ENCODE data around the gene HDAC8. TPM values are rescaled to one million over a fixed set of nuclear protein-coding genes. Genes with fewer than 3 reads are reported as not detected.

The HDAC8 gene
- total RNA-seq, 1 experiment from 2014 or later = 33.5 TPM

DNA sequence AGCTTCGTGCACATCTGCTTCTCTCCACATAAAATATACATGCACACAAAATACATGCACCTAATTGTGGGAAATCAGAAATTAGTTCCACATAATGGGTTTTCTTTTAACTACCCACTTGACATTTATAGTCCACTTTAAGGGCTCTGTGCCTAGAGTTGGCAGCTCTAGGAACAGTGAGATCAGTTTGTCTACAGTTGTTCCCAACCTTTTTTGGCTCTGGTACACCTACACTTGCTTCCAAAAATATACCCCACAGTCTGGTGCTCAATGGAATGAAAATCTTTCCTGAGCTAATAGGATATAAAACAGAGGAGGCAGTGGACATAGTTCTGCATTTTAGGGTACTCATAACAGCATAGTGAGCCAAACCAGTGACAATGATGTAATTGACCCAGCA, 36.1 kb downstream of the HDAC8 start:
- ChIA-PET CTCF (no interaction called here), POLR2A (no interaction called here)
- Histone ChIP-seq H3K36me3 (ENCODE audit: control insufficient read depth, insufficient read depth, low read length) (no peaks in the 10 kb centered on the region), H3K4me1 (ENCODE audit: control insufficient read depth, insufficient read depth, low read length) (no peaks in the 10 kb centered on the region), H3K4me3 (ENCODE audit: low read depth in 2 of 2, low read length in 2 of 2) (no peak overlapping the region), H3K9me3 (ENCODE audit: control insufficient read depth, insufficient read depth, low read depth, low read length) (no peaks in the 10 kb centered on the region), H3K27ac (ENCODE audit: low read length) (no peak overlapping the region), H3K27me3 (ENCODE audit: control insufficient read depth, insufficient read depth, low read length) (no peaks in the 10 kb centered on the region)
- DNase-seq (ENCODE audit: low read depth, low spot score) (no peak), ATAC-seq (no peak)
- no TSS peak for BruUV-seq (replicated peaks)
- in situ Hi-C loops (cut with HindIII; ENCODE audit: low pct_unique_long_range_greater_than_20kb, low sequenced_read_pairs) = no loop called here
- intact Hi-C loops (cut with micrococcal nuclease; ENCODE audit: unreplicated experiment) = no loop called here
- no peak for TF ChIP-seq SIN3A (IDR thresholded peaks at IDR 0.05; ENCODE audit: borderline replicate concordance, insufficient read depth, low read depth, low read length)
- TF ChIP-seq, protein P1, sequence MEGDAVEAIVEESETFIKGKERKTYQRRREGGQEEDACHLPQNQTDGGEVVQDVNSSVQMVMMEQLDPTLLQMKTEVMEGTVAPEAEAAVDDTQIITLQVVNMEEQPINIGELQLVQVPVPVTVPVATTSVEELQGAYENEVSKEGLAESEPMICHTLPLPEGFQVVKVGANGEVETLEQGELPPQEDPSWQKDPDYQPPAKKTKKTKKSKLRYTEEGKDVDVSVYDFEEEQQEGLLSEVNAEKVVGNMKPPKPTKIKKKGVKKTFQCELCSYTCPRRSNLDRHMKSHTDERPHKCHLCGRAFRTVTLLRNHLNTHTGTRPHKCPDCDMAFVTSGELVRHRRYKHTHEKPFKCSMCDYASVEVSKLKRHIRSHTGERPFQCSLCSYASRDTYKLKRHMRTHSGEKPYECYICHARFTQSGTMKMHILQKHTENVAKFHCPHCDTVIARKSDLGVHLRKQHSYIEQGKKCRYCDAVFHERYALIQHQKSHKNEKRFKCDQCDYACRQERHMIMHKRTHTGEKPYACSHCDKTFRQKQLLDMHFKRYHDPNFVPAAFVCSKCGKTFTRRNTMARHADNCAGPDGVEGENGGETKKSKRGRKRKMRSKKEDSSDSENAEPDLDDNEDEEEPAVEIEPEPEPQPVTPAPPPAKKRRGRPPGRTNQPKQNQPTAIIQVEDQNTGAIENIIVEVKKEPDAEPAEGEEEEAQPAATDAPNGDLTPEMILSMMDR (IDR thresholded peaks at IDR 0.05) = no peak
- TF ChIP-seq POLR2AphosphoS5 (IDR thresholded peaks at IDR 0.05; ENCODE audit: low read depth, low read length) = no peak
- no peak for TF ChIP-seq TCF7L2 (IDR thresholded peaks at IDR 0.05; ENCODE audit: low read depth, low read length)
- TF ChIP-seq, protein P2, sequence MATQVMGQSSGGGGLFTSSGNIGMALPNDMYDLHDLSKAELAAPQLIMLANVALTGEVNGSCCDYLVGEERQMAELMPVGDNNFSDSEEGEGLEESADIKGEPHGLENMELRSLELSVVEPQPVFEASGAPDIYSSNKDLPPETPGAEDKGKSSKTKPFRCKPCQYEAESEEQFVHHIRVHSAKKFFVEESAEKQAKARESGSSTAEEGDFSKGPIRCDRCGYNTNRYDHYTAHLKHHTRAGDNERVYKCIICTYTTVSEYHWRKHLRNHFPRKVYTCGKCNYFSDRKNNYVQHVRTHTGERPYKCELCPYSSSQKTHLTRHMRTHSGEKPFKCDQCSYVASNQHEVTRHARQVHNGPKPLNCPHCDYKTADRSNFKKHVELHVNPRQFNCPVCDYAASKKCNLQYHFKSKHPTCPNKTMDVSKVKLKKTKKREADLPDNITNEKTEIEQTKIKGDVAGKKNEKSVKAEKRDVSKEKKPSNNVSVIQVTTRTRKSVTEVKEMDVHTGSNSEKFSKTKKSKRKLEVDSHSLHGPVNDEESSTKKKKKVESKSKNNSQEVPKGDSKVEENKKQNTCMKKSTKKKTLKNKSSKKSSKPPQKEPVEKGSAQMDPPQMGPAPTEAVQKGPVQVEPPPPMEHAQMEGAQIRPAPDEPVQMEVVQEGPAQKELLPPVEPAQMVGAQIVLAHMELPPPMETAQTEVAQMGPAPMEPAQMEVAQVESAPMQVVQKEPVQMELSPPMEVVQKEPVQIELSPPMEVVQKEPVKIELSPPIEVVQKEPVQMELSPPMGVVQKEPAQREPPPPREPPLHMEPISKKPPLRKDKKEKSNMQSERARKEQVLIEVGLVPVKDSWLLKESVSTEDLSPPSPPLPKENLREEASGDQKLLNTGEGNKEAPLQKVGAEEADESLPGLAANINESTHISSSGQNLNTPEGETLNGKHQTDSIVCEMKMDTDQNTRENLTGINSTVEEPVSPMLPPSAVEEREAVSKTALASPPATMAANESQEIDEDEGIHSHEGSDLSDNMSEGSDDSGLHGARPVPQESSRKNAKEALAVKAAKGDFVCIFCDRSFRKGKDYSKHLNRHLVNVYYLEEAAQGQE (IDR thresholded peaks at IDR 0.05; ENCODE audit: insufficient read depth in 1 of 2, low read depth in 2 of 2, low read length in 1 of 2) = no peak

DNA sequence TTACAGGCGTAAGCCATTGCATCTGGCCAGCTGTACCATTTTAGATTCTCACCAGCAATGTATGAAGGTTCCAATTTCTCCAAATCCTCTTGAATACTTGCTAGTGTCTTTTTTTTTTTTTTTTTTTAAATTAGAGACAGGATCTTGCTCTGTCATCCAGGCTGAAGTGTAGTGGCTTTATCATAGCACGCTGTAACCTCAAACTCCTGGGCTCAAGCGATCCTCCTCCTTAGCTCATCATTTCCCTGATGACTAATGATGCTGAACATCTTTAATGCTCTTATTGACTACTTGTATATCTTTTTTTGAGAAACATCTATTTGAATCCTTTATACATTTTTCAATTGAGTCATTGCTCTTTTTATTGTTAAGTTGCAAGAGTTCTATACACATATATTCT, 40.3 kb downstream of the HDAC8 start:
- Histone ChIP-seq H3K27me3 (ENCODE audit: control insufficient read depth, insufficient read depth, low read length) (no peaks in the 10 kb centered on the region), H3K27ac (ENCODE audit: low read length) (no peak overlapping the region), H3K9me3 (ENCODE audit: control insufficient read depth, insufficient read depth, low read depth, low read length) (no peaks in the 10 kb centered on the region), H3K4me3 (ENCODE audit: low read depth in 2 of 2, low read length in 2 of 2) (no peak overlapping the region), H3K4me1 (ENCODE audit: control insufficient read depth, insufficient read depth, low read length) (no peaks in the 10 kb centered on the region), H3K36me3 (ENCODE audit: control insufficient read depth, insufficient read depth, low read length) (no peaks in the 10 kb centered on the region)
- no TSS peak for BruUV-seq (replicated peaks)
- TF ChIP-seq POLR2AphosphoS5 (IDR thresholded peaks at IDR 0.05; ENCODE audit: low read depth, low read length) (no peak), TCF7L2 (IDR thresholded peaks at IDR 0.05; ENCODE audit: low read depth, low read length) (no peak), SIN3A (IDR thresholded peaks at IDR 0.05; ENCODE audit: borderline replicate concordance, insufficient read depth, low read depth, low read length) (no peak)
- TF ChIP-seq, protein P1 (IDR thresholded peaks at IDR 0.05) = no peak
- TF ChIP-seq, protein P2 (IDR thresholded peaks at IDR 0.05; ENCODE audit: insufficient read depth in 1 of 2, low read depth in 2 of 2, low read length in 1 of 2) = no peak
- in situ Hi-C loops (cut with HindIII; ENCODE audit: low pct_unique_long_range_greater_than_20kb, low sequenced_read_pairs) (no loop called here), intact Hi-C loops (cut with micrococcal nuclease; ENCODE audit: unreplicated experiment) (no loop called here)
- ChIA-PET POLR2A (interaction anchor here (0.6 kb wide), 1 partner anchor 235 kb away, joined by 3 read pairs; no protein-coding TSS in a partner anchor), CTCF (no interaction called here)
- ATAC-seq (no peak), DNase-seq (ENCODE audit: low read depth, low spot score) (no peak)
